ENCODE data around the gene MMAB.

Gene MMAB

GRCh38 chr12:109572506-109572845 lies 828 bp downstream of the MMAB start:
- peak overlapping the region; percentile 56 for H3K4me3 ChIP-seq (ENCODE audit: low read length)
- no peak for TF ChIP-seq CTCF (IDR thresholded peaks at IDR 0.05; ENCODE audit: insufficient read depth, low read depth, low read length, missing control alignments)
- no peak for DNase-seq (ENCODE audit: low read depth)

GRCh38 chr12:109571773-109572505 lies 1.4 kb downstream of the MMAB start:
- no peak for DNase-seq (ENCODE audit: low read depth)
- TF ChIP-seq CTCF (IDR thresholded peaks at IDR 0.05; ENCODE audit: insufficient read depth, low read depth, low read length, missing control alignments), result no peak

GRCh38 chr12:109568486-109568885 lies 4.8 kb downstream of the MMAB start:
- H3K4me3 ChIP-seq (ENCODE audit: low read length), result no peak overlapping the region
- TF ChIP-seq CTCF (IDR thresholded peaks at IDR 0.05; ENCODE audit: insufficient read depth, low read depth, low read length, missing control alignments), result no peak
- no peak for DNase-seq (ENCODE audit: low read depth)

More at GRCh38 chr12:109571773-109572505, 1.4 kb downstream of the MMAB start:
- peak overlapping the region; percentile 56 for H3K4me3 ChIP-seq (ENCODE audit: low read length)

- no peak for TF ChIP-seq CTCF (IDR thresholded peaks at IDR 0.05; ENCODE audit: insufficient read depth, low read depth, low read length, missing control alignments)
- H3K4me3 ChIP-seq (ENCODE audit: low read length), result no peak overlapping the region
- no peak for DNase-seq (ENCODE audit: low read depth)
Observed at GRCh38 chr12:109567967-109568366, 5.3 kb downstream of the MMAB start.

- no peak for DNase-seq (ENCODE audit: low read depth)
- no peak for TF ChIP-seq CTCF (IDR thresholded peaks at IDR 0.05; ENCODE audit: insufficient read depth, low read depth, low read length, missing control alignments)
- H3K4me3 ChIP-seq (ENCODE audit: low read length), result no peak overlapping the region
Observed at GRCh38 chr12:109567296-109567695, 6.0 kb downstream of the MMAB start.

GRCh38 chr12:109566424-109566823 lies 6.9 kb downstream of the MMAB start:
- TF ChIP-seq CTCF (IDR thresholded peaks at IDR 0.05; ENCODE audit: insufficient read depth, low read depth, low read length, missing control alignments), result no peak
- DNase-seq (ENCODE audit: low read depth), result no peak
- H3K4me3 ChIP-seq (ENCODE audit: low read length), result no peak overlapping the region

Measured in epithelial cell of esophagus (primary cell).